Measurements from ENCODE around the gene PIM1. TPM values are rescaled to one million over a fixed set of nuclear protein-coding genes. Genes with fewer than 3 reads are reported as not detected.
A peak's percentile ranks its signal among the peaks of the same experiment; 100 is the strongest.

PIM1 gene
- total and polyA plus RNA-seq, 9 of the 15 experiments (the other 6 are each of a cell fraction or from before 2014, with no cell fraction given), result 19.0 to 789 (median 212) TPM

DNA sequence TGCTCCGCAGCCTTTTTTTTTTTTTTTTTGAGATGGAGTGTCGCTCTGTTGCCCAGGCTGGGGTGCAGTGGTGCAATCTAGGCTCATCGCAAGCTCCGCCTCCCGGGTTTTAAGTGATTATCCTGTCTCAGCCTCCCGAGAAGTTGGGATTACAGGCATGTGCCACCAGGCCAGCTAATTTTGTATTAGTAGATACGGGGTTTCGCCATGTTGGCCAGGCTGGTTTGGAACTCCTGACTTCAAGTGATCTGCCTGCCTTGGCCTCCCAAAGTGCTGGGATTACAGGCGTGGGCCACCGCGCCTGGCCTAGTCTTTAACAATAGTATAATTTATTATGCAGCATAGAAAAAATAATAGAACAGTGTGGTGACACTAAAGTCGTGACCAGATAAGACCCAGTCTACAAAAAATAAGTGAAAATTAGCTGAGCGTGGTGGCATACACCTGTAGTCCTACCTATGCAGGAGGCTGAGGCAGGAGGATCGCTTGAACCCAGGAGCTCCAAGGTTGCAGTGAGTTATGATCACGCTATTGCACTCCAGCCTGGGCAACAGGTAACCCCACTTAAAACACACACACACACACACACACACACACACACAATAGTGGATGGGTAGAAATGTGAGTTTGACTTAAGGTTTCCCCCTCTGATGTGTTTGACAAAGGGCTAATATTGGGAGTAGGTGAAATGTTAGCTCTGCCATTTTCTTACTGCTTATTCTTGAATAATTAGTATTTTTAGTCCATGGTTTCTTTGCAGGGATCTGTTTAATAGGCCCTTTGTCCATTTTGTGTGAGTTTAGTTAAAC is 6.5 kb downstream of the PIM1 start (continued):
- TF ChIP-seq RAD51 (IDR thresholded peaks at IDR 0.05; ENCODE audit: borderline replicate concordance, low read depth) (no peak), ZEB2 (IDR thresholded peaks at IDR 0.05) (peak; percentile 73), CREM (IDR thresholded peaks at IDR 0.05; ENCODE audit: low read depth) (0 out of 2 replicates have a peak, but pooled peaks have one; percentile 5), ZNF311 (CRISPR knock-in tag; IDR thresholded peaks at IDR 0.05) (peak; percentile 57), HNRNPLL (IDR thresholded peaks at IDR 0.05; ENCODE audit: low read depth, low read length, poor library complexity, severe bottlenecking) (peak; percentile 33), ZNF121 (CRISPR knock-in tag; conservative IDR thresholded peaks at IDR 0.05) (0 out of 2 replicates have a peak, but pooled peaks have one; percentile 25), GABPA (tag; conservative IDR thresholded peaks at IDR 0.05; ENCODE audit: low read depth) (no peak), SNIP1 (IDR thresholded peaks at IDR 0.05; ENCODE audit: low read depth) (no peak), ZNF23 (CRISPR knock-in tag; IDR thresholded peaks at IDR 0.05) (peak; percentile 88), SNRNP70 (optimal IDR thresholded peaks at IDR 0.05; ENCODE audit: low read depth, low read length) (peak; percentile 50), PHF8 (IDR thresholded peaks at IDR 0.05; ENCODE audit: borderline replicate concordance, low read length) (peak; percentile 13; the same call in 1 of the 2 replicates)
- TF ChIP-seq, protein P1, sequence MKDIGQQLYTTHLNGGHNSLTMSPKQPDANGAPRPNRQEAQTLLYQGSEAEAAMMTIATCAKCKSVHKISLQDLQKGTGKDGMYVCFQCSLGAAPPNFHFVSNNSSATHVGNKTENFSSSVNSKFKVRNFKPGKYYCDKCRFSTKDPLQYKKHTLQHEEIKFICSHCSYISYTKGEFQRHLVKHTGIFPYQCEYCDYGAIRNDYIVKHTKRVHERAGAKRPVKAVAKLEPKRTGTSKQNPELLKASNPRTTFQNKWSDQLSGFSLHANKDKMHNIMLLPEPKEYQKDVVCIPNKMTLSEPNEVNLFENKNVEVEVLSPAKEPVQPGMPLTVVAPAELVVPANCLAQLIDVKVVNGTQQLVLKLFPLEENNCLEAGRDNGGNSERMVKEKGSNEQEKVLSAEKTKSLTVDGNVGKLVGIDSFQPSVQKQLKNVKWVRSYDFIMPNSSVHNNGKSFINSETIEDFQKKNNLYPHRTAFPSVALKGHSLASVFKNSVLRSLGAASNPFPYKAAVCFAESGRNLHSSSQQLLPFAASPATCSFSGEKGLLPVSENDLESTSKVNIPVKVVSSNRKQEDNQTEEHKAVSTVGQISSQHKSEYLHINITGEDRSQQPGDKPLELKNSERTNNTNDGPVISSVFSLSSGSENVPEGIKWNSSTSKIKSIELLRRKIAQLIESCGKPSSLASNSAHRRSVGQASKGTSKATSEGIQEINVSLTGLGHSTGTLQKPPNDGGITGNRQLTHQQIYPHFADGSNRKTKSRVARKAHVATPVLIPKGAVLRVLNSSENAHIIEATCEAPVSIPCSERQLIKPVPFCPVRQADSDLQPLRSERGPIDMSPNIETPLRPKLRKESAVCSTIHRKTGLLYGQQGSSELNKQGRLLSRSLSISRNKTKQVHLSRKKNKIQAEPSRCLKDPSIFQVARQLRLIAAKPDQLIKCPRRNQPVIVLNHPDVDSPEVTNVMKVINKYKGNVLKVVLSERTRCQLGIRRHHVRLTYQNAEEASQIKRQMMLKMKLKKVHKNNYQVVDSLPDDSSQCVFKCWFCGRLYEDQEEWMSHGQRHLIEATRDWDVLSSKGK (CRISPR knock-in tag; IDR thresholded peaks at IDR 0.05), result peak; percentile 79
- TF ChIP-seq, protein P2, sequence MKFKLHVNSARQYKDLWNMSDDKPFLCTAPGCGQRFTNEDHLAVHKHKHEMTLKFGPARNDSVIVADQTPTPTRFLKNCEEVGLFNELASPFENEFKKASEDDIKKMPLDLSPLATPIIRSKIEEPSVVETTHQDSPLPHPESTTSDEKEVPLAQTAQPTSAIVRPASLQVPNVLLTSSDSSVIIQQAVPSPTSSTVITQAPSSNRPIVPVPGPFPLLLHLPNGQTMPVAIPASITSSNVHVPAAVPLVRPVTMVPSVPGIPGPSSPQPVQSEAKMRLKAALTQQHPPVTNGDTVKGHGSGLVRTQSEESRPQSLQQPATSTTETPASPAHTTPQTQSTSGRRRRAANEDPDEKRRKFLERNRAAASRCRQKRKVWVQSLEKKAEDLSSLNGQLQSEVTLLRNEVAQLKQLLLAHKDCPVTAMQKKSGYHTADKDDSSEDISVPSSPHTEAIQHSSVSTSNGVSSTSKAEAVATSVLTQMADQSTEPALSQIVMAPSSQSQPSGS (CRISPR knock-in tag; IDR thresholded peaks at IDR 0.05), result no peak
- TF ChIP-seq, protein P3, sequence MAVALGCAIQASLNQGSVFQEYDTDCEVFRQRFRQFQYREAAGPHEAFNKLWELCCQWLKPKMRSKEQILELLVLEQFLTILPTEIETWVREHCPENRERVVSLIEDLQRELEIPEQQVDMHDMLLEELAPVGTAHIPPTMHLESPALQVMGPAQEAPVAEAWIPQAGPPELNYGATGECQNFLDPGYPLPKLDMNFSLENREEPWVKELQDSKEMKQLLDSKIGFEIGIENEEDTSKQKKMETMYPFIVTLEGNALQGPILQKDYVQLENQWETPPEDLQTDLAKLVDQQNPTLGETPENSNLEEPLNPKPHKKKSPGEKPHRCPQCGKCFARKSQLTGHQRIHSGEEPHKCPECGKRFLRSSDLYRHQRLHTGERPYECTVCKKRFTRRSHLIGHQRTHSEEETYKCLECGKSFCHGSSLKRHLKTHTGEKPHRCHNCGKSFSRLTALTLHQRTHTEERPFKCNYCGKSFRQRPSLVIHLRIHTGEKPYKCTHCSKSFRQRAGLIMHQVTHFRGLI (CRISPR knock-in tag; IDR thresholded peaks at IDR 0.05), result peak; percentile 55; the same call in 1 of the 2 replicates
- TF ChIP-seq, protein P4, sequence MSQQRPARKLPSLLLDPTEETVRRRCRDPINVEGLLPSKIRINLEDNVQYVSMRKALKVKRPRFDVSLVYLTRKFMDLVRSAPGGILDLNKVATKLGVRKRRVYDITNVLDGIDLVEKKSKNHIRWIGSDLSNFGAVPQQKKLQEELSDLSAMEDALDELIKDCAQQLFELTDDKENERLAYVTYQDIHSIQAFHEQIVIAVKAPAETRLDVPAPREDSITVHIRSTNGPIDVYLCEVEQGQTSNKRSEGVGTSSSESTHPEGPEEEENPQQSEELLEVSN (IDR thresholded peaks at IDR 0.05; ENCODE audit: borderline replicate concordance in 1 of 2, extremely low read depth in 1 of 2, insufficient read depth in 1 of 2, insufficient read length in 1 of 2, low read depth in 1 of 2, low read length in 1 of 2, poor library complexity in 1 of 2, severe bottlenecking in 1 of 2), result peak in 1 of 2 experiments; percentile 3
- TF ChIP-seq, protein P5, sequence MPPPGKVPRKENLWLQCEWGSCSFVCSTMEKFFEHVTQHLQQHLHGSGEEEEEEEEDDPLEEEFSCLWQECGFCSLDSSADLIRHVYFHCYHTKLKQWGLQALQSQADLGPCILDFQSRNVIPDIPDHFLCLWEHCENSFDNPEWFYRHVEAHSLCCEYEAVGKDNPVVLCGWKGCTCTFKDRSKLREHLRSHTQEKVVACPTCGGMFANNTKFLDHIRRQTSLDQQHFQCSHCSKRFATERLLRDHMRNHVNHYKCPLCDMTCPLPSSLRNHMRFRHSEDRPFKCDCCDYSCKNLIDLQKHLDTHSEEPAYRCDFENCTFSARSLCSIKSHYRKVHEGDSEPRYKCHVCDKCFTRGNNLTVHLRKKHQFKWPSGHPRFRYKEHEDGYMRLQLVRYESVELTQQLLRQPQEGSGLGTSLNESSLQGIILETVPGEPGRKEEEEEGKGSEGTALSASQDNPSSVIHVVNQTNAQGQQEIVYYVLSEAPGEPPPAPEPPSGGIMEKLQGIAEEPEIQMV (tag; conservative IDR thresholded peaks at IDR 0.05; ENCODE audit: low read depth), result no peak
